ENCODE data around the gene TVP23C. TPM values are rescaled to one million over a fixed set of nuclear protein-coding genes. Genes with fewer than 3 reads are reported as not detected.

Gene TVP23C
- total and polyA plus RNA-seq, 8 donors: 5.3 to 16.8 (median 7.5) TPM

DNA sequence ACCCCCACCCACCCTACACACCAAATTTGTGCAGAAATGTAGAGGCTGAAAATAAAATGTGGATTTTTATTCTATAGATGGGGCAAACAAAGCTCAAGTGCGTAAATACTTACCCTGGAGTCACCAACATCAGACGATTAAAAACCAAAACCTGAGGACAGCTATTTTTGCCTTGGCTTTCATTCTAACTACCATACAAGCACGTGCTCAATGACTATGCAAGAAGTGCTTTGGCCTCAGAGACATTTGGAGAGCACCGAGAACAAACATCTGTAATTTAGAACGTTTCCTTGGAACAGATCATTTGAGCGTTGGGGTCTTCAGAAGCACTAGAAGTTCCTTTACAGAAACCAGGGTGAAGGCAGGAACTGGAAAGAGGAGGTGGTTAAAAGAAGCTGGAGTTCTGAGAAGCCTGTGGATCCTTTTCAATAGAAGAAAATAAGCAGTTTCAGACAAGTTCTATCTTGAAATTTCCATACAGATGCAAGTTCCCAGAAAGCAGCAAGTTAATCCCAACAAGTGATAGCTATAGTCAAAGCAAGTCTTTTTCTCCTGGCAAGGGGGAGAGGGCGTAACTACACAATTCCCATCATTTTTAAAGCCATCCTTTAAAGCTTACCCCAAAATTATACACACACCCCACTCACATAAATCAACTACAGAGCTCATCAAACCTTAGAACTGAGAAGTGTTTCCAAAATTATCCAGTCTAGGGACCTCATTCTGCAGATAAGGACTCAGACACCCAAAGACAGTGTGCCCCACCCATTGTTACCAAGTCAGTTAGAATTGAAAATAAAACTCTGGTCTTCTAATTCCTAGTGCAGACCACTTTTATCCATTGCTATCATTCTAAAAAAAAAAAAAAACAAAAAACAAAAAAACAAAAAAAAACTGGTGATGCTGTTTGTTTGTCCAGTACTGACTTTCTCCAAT, 66.3 kb downstream of the TVP23C start:
- intact Hi-C loops (cut with DNase I): no loop called here
- H3K4me3 ChIP-seq: no peak overlapping the region
- no peak for FAIRE-seq

GRCh38 chr17:15494821-15495220, 68.5 kb downstream of the TVP23C start:
- ATAC-seq (no peak), FAIRE-seq (no peak), DNase-seq (no peak)
- Histone ChIP-seq H3K27ac (no peak overlapping the region), H3K9me3 (no peaks in the 10 kb centered on the region), H3K27me3 (no peaks in the 10 kb centered on the region), H3K36me3 (peaks cover 0 to 14% (median 0%) of the 10 kb centered on the region in 3 donors), H3K4me1 (no peaks in the 10 kb centered on the region), H3K4me3 (no peak overlapping the region)
- intact Hi-C loops (cut with DNase I): no loop called here
- no peak for TF ChIP-seq CTCF (IDR thresholded peaks at IDR 0.05)

More for the DNA sequence above, 66.3 kb downstream of the TVP23C start:
- Histone ChIP-seq H3K36me3 (peaks cover 0 to 14% (median 0%) of the 10 kb centered on the region in 3 donors), H3K4me1 (no peaks in the 10 kb centered on the region), H3K27me3 (no peaks in the 10 kb centered on the region), H3K27ac (no peak overlapping the region), H3K9me3 (no peaks in the 10 kb centered on the region)
- 91 to 95% methylated on average over 7 of the region's 7 CpGs for WGBS, 2 donors
- DNase-seq: no peak
- TF ChIP-seq CTCF (IDR thresholded peaks at IDR 0.05): no peak
- ATAC-seq: no peak

DNA sequence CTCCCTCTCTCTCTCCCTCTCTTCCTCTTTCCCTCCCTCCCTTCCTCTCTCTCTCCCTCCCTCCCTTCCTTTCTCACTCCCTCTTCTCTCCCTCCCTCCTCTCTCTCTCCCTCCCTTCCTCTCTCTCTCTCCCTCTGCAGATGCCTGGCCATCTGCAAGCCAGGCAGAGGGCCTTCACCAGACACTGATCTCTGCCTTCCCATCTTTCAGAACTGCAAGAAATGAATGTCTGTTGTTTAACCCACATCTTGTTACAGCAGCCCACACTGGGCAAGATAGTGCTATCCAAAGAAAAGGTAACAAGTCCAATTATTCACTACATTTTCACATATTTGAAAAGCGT, 69.6 kb downstream of the TVP23C start:
- FAIRE-seq: no peak
- intact Hi-C loops (cut with DNase I): no loop called here

GRCh38 chr17:15492791-15493692, 70.2 kb downstream of the TVP23C start:
- Histone ChIP-seq H3K4me3 (no peak overlapping the region), H3K27ac (no peak overlapping the region), H3K4me1 (no peaks in the 10 kb centered on the region), H3K9me3 (no peaks in the 10 kb centered on the region), H3K27me3 (no peaks in the 10 kb centered on the region), H3K36me3 (peaks cover 0 to 14% (median 0%) of the 10 kb centered on the region in 3 donors)
- DNase-seq (no peak), ATAC-seq (no peak), FAIRE-seq (no peak)
- no peak for TF ChIP-seq CTCF (IDR thresholded peaks at IDR 0.05)
- intact Hi-C loops (cut with DNase I): no loop called here
- 96 to 97% methylated on average over 8 of the region's 8 CpGs for WGBS, 2 donors

More for the DNA sequence above, 69.6 kb downstream of the TVP23C start:
- H3K27ac ChIP-seq: no peak overlapping the region
- DNase-seq: no peak
- no peak for ATAC-seq
- no peak overlapping the region for H3K4me3 ChIP-seq
- TF ChIP-seq CTCF (IDR thresholded peaks at IDR 0.05): no peak
- peaks cover 0 to 14% (median 0%) of the 10 kb centered on the region in 3 donors for H3K36me3 ChIP-seq
- no peaks in the 10 kb centered on the region for H3K27me3 ChIP-seq
- WGBS, 2 donors: 5 to 97% methylated on average over 1 of the region's 1 CpG
- H3K4me1 ChIP-seq: no peaks in the 10 kb centered on the region
- no peaks in the 10 kb centered on the region for H3K9me3 ChIP-seq

Measured in pancreas (tissue), 10 donors.